Fibroblast of the aortic adventitia (primary cell): ENCODE measurements around the gene KCNMB1. TPM values are rescaled to one million over a fixed set of nuclear protein-coding genes. Genes with fewer than 3 reads are reported as not detected.

Experiments
- DNase-seq: peaks from one replicate; pipeline ENCODE4 v3.0.0-alpha.2; 2010; ENCODE audit warnings: low read depth
- H3K4me3 ChIP-seq: 2 replicates; pipeline ENCODE4 v1.5.1; 2011; ENCODE audit warnings: low read depth, mild to moderate bottlenecking, control low read depth, low read length, moderate library complexity
- CTCF ChIP-seq: IDR thresholded peaks from 2 replicates; pipeline ENCODE4 v1.5.1; 2011; ENCODE audit warnings: mild to moderate bottlenecking, low read length, control low read depth, inconsistent platforms; ENCODE audit not compliant: insufficient read depth
- total RNA-seq: library from RNA; depleted of rRNA; stranded (reverse); fragments of >200 nt; gene quantifications from 2 replicates; pipeline ENCODE4 v1.2.3, GENCODE V29; 2012; ENCODE audit warnings: low replicate concordance

Gene KCNMB1
- total RNA-seq, 1 donor: not detected

- H3K4me3 ChIP-seq: no peak overlapping the region
- no peak for TF ChIP-seq CTCF
- no peak for DNase-seq
Observed at GRCh38 chr5:170431571-170431970, 42.4 kb upstream of the KCNMB1 start.

- no peak for TF ChIP-seq CTCF
- no peak overlapping the region for H3K4me3 ChIP-seq
- no peak for DNase-seq
Observed at GRCh38 chr5:170430866-170431437, 41.8 kb upstream of the KCNMB1 start.

GRCh38 chr5:170430256-170430655 lies 41.1 kb upstream of the KCNMB1 start:
- TF ChIP-seq CTCF: no peak
- no peak overlapping the region for H3K4me3 ChIP-seq
- no peak for DNase-seq

GRCh38 chr5:170429014-170429413 lies 39.8 kb upstream of the KCNMB1 start:
- DNase-seq: no peak
- H3K4me3 ChIP-seq: no peak overlapping the region
- TF ChIP-seq CTCF: peak; percentile 19

- peak; percentile 9 for DNase-seq
- no peak overlapping the region for H3K4me3 ChIP-seq
- TF ChIP-seq CTCF: no peak
Observed at GRCh38 chr5:170427672-170428236, 38.6 kb upstream of the KCNMB1 start.

- H3K4me3 ChIP-seq: no peak overlapping the region
- no peak for TF ChIP-seq CTCF
- DNase-seq: no peak
Observed at GRCh38 chr5:170426786-170427185, 37.6 kb upstream of the KCNMB1 start.
